Gastrocnemius medialis (tissue), 4 donors: ENCODE results near the gene CCSER1. TPM values are rescaled to one million over a fixed set of nuclear protein-coding genes. Genes with fewer than 3 reads are reported as not detected.
"Not testable (repeated sequence)": the region's sequence is repeated elsewhere in the genome, so short reads cannot be mapped to it uniquely, and the experiment has no call there.

Experiments
- ATAC-seq, 2 donors: fragments of 150-250 bp; one replicate each; pipeline ENCODE4 v1.9.1; 2016
- DNase-seq, 2 donors: peaks; one replicate each; pipeline ENCODE4 v3.0.0-alpha.2; 2019
- H3K27ac ChIP-seq, 4 donors: fragments of 200-600 bp; sonication (generic); 1 replicate in 1 of 4; 2 replicates in 3 of 4; pipeline ENCODE4 v1.5.1; 2016 to 2018; ENCODE audit warnings: mild to moderate bottlenecking in 2 of 4, moderate library complexity in 1 of 4
- H3K27me3 ChIP-seq, 3 donors: fragments of 200-600 bp; sonication (generic) in 2 of 3; 1 replicate in 1 of 3; 2 replicates in 2 of 3; pipeline versions ENCODE4 v1.5.1 to v1.6.0; 2016 to 2019; ENCODE audit warnings: mild to moderate bottlenecking in 1 of 3, moderate library complexity in 1 of 3
- H3K36me3 ChIP-seq, 2 donors: fragments of 200-600 bp; sonication (generic) in 1 of 2; one replicate each; pipeline ENCODE4 v1.5.1; 2017 to 2018
- H3K4me1 ChIP-seq, 2 donors: fragments of 200-600 bp; sonication (generic) in 1 of 2; one replicate each; pipeline ENCODE4 v1.5.1; 2016 to 2017; ENCODE audit warnings: mild to moderate bottlenecking in 2 of 2
- H3K4me3 ChIP-seq, 4 donors: fragments of 200-600 bp; sonication (generic) in 3 of 4; 1 replicate in 1 of 4; 2 replicates in 3 of 4; pipeline ENCODE4 v1.5.1; 2016 to 2019; ENCODE audit warnings: mild to moderate bottlenecking in 2 of 4
- H3K9me3 ChIP-seq, 3 donors: fragments of 200-600 bp; sonication (generic) in 2 of 3; 1 replicate in 1 of 3; 2 replicates in 2 of 3; pipeline ENCODE4 v1.5.1; 2016 to 2019
- CTCF ChIP-seq, 5 experiments: fragments of 450-650 bp in 3 of 5; fragments of 200-600 bp in 2 of 5; sonication (generic) in 2 of 5; IDR thresholded peaks in 4 of 5; conservative IDR thresholded peaks in 1 of 5; 1 replicate in 4 of 5; 2 replicates in 1 of 5; pipeline ENCODE4 v1.5.1; 2016 to 2019; ENCODE audit warnings: antibody characterized with exemption in 5 of 5, mild to moderate bottlenecking in 3 of 5, moderate library complexity in 3 of 5
- POLR2A ChIP-seq, 2 donors: fragments of 450-650 bp; IDR thresholded peaks; one replicate each; pipeline ENCODE4 v1.6.1; 2017; ENCODE audit warnings: antibody characterized with exemption in 2 of 2, mild to moderate bottlenecking in 2 of 2, moderate library complexity in 2 of 2
- in situ Hi-C, 4 donors: fragments of 200-750 bp; cut with MboI; loops; one replicate each; pipeline versions ENCODE4 v1.15.0 to v1.8.0; 2017; ENCODE audit warnings: low sequenced_read_pairs in 4 of 4
- intact Hi-C: fragments of 100-400 bp; cut with DNase I; formaldehyde crosslinking; loops from one replicate; pipeline ENCODE4 v1.15.1; 2023; ENCODE audit warnings: low total_unique reads
- total RNA-seq, 4 donors: library from RNA; depleted of rRNA; stranded (reverse); fragments of >200 nt; gene quantifications; one replicate each; pipeline versions ENCODE4 v1.1.0 to v1.2.3, GENCODE V29; 2016

Gene CCSER1
- total RNA-seq, 4 donors from 2014 or later, result 0.39 to 0.83 (median 0.63) TPM

- Histone ChIP-seq H3K4me1 (no peaks in the 10 kb centered on the region), H3K4me3 (no peak overlapping the region), H3K27ac (no peak overlapping the region), H3K27me3 (no peaks in the 10 kb centered on the region), H3K9me3 (no peaks in the 10 kb centered on the region), H3K36me3 (no peaks in the 10 kb centered on the region)
- DNase-seq (no peak), ATAC-seq (no peak)
- intact Hi-C loops (no loop called here), in situ Hi-C loops (no loop called here)
- TF ChIP-seq CTCF (IDR thresholded peaks at IDR 0.05 in 4 of 5, conservative IDR thresholded peaks at IDR 0.05 in 1 of 5), result no peak
- no peak for TF ChIP-seq POLR2A (IDR thresholded peaks at IDR 0.05)
Measured at GRCh38 chr4:91147067-91147466, 1019.9 kb downstream of the CCSER1 start.

GRCh38 chr4:91154041-91154440 is 1026.8 kb downstream of the CCSER1 start:
- H3K4me3 ChIP-seq, intact Hi-C loops, ATAC-seq, in situ Hi-C loops, DNase-seq, H3K36me3 ChIP-seq, H3K27ac ChIP-seq, H3K27me3 ChIP-seq, H3K9me3 ChIP-seq, H3K4me1 ChIP-seq: not testable (repeated sequence)

GRCh38 chr4:91167864-91168653 is 1040.9 kb downstream of the CCSER1 start:
- H3K36me3 ChIP-seq, in situ Hi-C loops, H3K4me3 ChIP-seq, H3K27ac ChIP-seq, intact Hi-C loops, H3K27me3 ChIP-seq, H3K9me3 ChIP-seq, ATAC-seq, H3K4me1 ChIP-seq, DNase-seq: not testable (repeated sequence)

- Histone ChIP-seq H3K27ac (no peak overlapping the region), H3K4me1 (no peaks in the 10 kb centered on the region), H3K36me3 (no peaks in the 10 kb centered on the region), H3K9me3 (no peaks in the 10 kb centered on the region), H3K4me3 (no peak overlapping the region), H3K27me3 (no peaks in the 10 kb centered on the region)
- in situ Hi-C loops (no loop called here), intact Hi-C loops (no loop called here)
- DNase-seq (no peak), ATAC-seq (no peak)
- TF ChIP-seq POLR2A (IDR thresholded peaks at IDR 0.05), result no peak
- no peak for TF ChIP-seq CTCF (IDR thresholded peaks at IDR 0.05 in 4 of 5, conservative IDR thresholded peaks at IDR 0.05 in 1 of 5)
Measured at GRCh38 chr4:91170768-91171167, 1043.6 kb downstream of the CCSER1 start.

GRCh38 chr4:91171217-91171616 is 1044.0 kb downstream of the CCSER1 start:
- DNase-seq (no peak), ATAC-seq (no peak)
- Histone ChIP-seq H3K4me3 (no peak overlapping the region), H3K9me3 (no peaks in the 10 kb centered on the region), H3K27me3 (no peaks in the 10 kb centered on the region), H3K4me1 (no peaks in the 10 kb centered on the region), H3K27ac (no peak overlapping the region), H3K36me3 (no peaks in the 10 kb centered on the region)
- in situ Hi-C loops, result no loop called here
- intact Hi-C loops, result no loop called here
- no peak for TF ChIP-seq POLR2A (IDR thresholded peaks at IDR 0.05)
- TF ChIP-seq CTCF (IDR thresholded peaks at IDR 0.05 in 4 of 5, conservative IDR thresholded peaks at IDR 0.05 in 1 of 5), result no peak

- in situ Hi-C loops, result not testable (repeated sequence)
Measured at GRCh38 chr4:91185061-91185460, 1057.9 kb downstream of the CCSER1 start.

More at GRCh38 chr4:91185061-91185460, 1057.9 kb downstream of the CCSER1 start:
- H3K9me3 ChIP-seq, H3K27ac ChIP-seq, DNase-seq, ATAC-seq, H3K36me3 ChIP-seq, intact Hi-C loops, H3K4me3 ChIP-seq, H3K27me3 ChIP-seq, H3K4me1 ChIP-seq: not testable (repeated sequence)
